Activated CD4-positive, alpha-beta T cell treated with anti-CD3 and anti-CD28 coated beads, Interleukin-2, Interleukin-6, amounts not matched to agents 100 ng/mL and 50 ng/mL, durations not matched to agents 16 hours and 8 hours (primary cell): Measurements from ENCODE around the gene CCT8L2.
A peak's percentile ranks its signal among the peaks of the same experiment; 100 is the strongest.
"Not testable (repeated sequence)": the region's sequence is repeated elsewhere in the genome, so short reads cannot be mapped to it uniquely, and the experiment has no call there.

Source experiments
- DNase-seq: peaks from one replicate; pipeline ENCODE4 v3.0.0-alpha.2; 2020

CCT8L2 gene

GRCh38 chr22:16592710-16593109 lies at the start of gene CCT8L2:
Gene CCT8L2 (minus strand): TSS chr22:16592810. CDS start chr22:16592550, 260 bp downstream.
- DNase-seq, result not testable (repeated sequence)

GRCh38 chr22:16635442-16635841 lies 42.8 kb upstream of the CCT8L2 start:
- DNase-seq, result not testable (repeated sequence)

- DNase-seq, result not testable (repeated sequence)
Measured at GRCh38 chr22:16634092-16634491, 41.5 kb upstream of the CCT8L2 start.

GRCh38 chr22:16628476-16628875 lies 35.9 kb upstream of the CCT8L2 start:
- DNase-seq, result not testable (repeated sequence)

GRCh38 chr22:16625018-16625417 lies 32.4 kb upstream of the CCT8L2 start:
- DNase-seq, result not testable (repeated sequence)

- not testable (repeated sequence) for DNase-seq
Measured at GRCh38 chr22:16623595-16623994, 31.0 kb upstream of the CCT8L2 start.

- DNase-seq, result not testable (repeated sequence)
Measured at GRCh38 chr22:16617516-16617915, 24.9 kb upstream of the CCT8L2 start.

- DNase-seq, result not testable (repeated sequence)
Measured at GRCh38 chr22:16616390-16616938, 23.9 kb upstream of the CCT8L2 start.

- DNase-seq, result not testable (repeated sequence)
Measured at GRCh38 chr22:16615606-16616245, 23.1 kb upstream of the CCT8L2 start.

GRCh38 chr22:16609548-16610261 lies 17.1 kb upstream of the CCT8L2 start:
- no peak for DNase-seq

GRCh38 chr22:16608931-16609330 lies 16.3 kb upstream of the CCT8L2 start:
- no peak for DNase-seq

GRCh38 chr22:16604257-16604998 lies 11.8 kb upstream of the CCT8L2 start:
- DNase-seq, result not testable (repeated sequence)

- DNase-seq, result not testable (repeated sequence)
Measured at GRCh38 chr22:16603770-16604242, 11.2 kb upstream of the CCT8L2 start.

GRCh38 chr22:16603448-16603768 lies 10.8 kb upstream of the CCT8L2 start:
- DNase-seq, result no peak

- not testable (repeated sequence) for DNase-seq
Measured at GRCh38 chr22:16602728-16603447, 10.3 kb upstream of the CCT8L2 start.

- not testable (repeated sequence) for DNase-seq
Measured at GRCh38 chr22:16602224-16602727, 9.7 kb upstream of the CCT8L2 start.

GRCh38 chr22:16601437-16602223 lies 9.0 kb upstream of the CCT8L2 start:
- DNase-seq, result no peak

- DNase-seq, result peak; percentile 1
Measured at GRCh38 chr22:16600644-16601436, 8.2 kb upstream of the CCT8L2 start.

- DNase-seq, result not testable (repeated sequence)
Measured at GRCh38 chr22:16599648-16600047, 7.0 kb upstream of the CCT8L2 start.

- DNase-seq, result not testable (repeated sequence)
Measured at GRCh38 chr22:16595251-16595650, 2.6 kb upstream of the CCT8L2 start.

- DNase-seq, result no peak
Measured at GRCh38 chr22:16594026-16594425, 1.4 kb upstream of the CCT8L2 start.
